B cell (primary cell): ENCODE data around the gene GRM8. TPM values are rescaled to one million over a fixed set of nuclear protein-coding genes. Genes with fewer than 3 reads are reported as not detected.

ENCODE experiments used
- ATAC-seq: fragments of 200-7000 bp; cut with Tn5 transposase; one replicate; pipeline ENCODE4 v1.10.0; 2021; ENCODE audit warnings: low read depth, mild to moderate bottlenecking, moderate number of reproducible peaks, moderate library complexity
- CTCF ChIA-PET: fragments of 350-600 bp; sonication (Branson Sonifier 250); formaldehyde crosslinking; loops from one replicate; lab custom pipeline; 2021; ENCODE audit warnings: antibody characterized with exemption, inconsistent platforms; lab: Charles Lee
- POLR2A ChIA-PET: fragments of 350-600 bp; sonication (Branson Sonifier 250); formaldehyde crosslinking; loops from one replicate; lab custom pipeline; 2021; ENCODE audit warnings: antibody characterized with exemption; lab: Charles Lee
- DNase-seq: peaks from one replicate; pipeline ENCODE4 v3.0.0; 2013
- H2AFZ ChIP-seq: 2 replicates; pipeline ENCODE4 v1.6.1; 2012; ENCODE audit warnings: mild to moderate bottlenecking, low read depth, low read length; ENCODE audit not compliant: insufficient read depth, poor library complexity, severe bottlenecking
- H3K27ac ChIP-seq, 2 donors: 1 replicate in 1 of 2; 2 replicates in 1 of 2; pipeline ENCODE4 v1.5.1; 2012 to 2013; ENCODE audit warnings: low read length in 2 of 2, mild to moderate bottlenecking in 2 of 2, moderate library complexity in 1 of 2
- H3K27me3 ChIP-seq, 4 experiments: fragments of 200-600 bp in 1 of 4; sonication (generic) in 1 of 4; replicated peaks in 1 of 4; 1 replicate in 2 of 4; 2 replicates in 2 of 4; pipeline versions ENCODE4 v1.6.1 to v1.7.0; 2013 to 2016; ENCODE audit warnings: low read length in 3 of 4, mild to moderate bottlenecking in 2 of 4, mixed read lengths in 1 of 4, moderate library complexity in 1 of 4; ENCODE audit not compliant: insufficient read depth in 4 of 4, control insufficient read depth in 3 of 4; ENCODE audit errors: control extremely low read depth in 1 of 4
- H3K36me3 ChIP-seq, 2 experiments: replicated peaks in 1 of 2; 1 replicate in 1 of 2; 2 replicates in 1 of 2; pipeline versions ENCODE4 v1.6.1 to v1.7.1; 2013; ENCODE audit warnings: low read length in 1 of 2; ENCODE audit not compliant: insufficient read depth in 2 of 2, control insufficient read depth in 1 of 2; ENCODE audit errors: control extremely low read depth in 1 of 2, extremely low read depth in 1 of 2
- H3K4me1 ChIP-seq, 2 donors: fragments of 200-600 bp in 1 of 2; sonication (generic) in 1 of 2; 1 replicate in 1 of 2; 2 replicates in 1 of 2; pipeline versions ENCODE4 v1.5.1 to v1.6.1; 2013 to 2017; ENCODE audit warnings: low read length in 2 of 2; ENCODE audit not compliant: control insufficient read depth in 2 of 2, insufficient read depth in 2 of 2
- H3K4me2 ChIP-seq: replicated peaks from 2 replicates; pipeline ENCODE3; 2012; ENCODE audit warnings: mild to moderate bottlenecking, low read depth, low read length; ENCODE audit not compliant: poor library complexity, severe bottlenecking
- H3K4me3 ChIP-seq, 5 experiments: fragments of 200-600 bp in 1 of 5; sonication (generic) in 1 of 5; 1 replicate in 3 of 5; 2 replicates in 2 of 5; pipeline versions ENCODE4 v1.5.1 to v1.7.0; 2011 to 2016; ENCODE audit warnings: low read length in 4 of 5, mild to moderate bottlenecking in 4 of 5, low read depth in 2 of 5, control low read depth in 1 of 5, moderate library complexity in 1 of 5; ENCODE audit not compliant: insufficient read depth in 1 of 5; ENCODE audit errors: control extremely low read depth in 1 of 5, extremely low read depth in 1 of 5
- H3K79me2 ChIP-seq: fragments of 200-600 bp; sonication (generic); one replicate; pipeline ENCODE4 v1.6.0; 2016; ENCODE audit warnings: low read length; ENCODE audit not compliant: control insufficient read depth, insufficient read depth
- H3K9ac ChIP-seq: fragments of 200-600 bp; sonication (generic); 2 replicates; pipeline ENCODE4 v1.6.1; 2017; ENCODE audit warnings: mild to moderate bottlenecking, low read length, moderate library complexity
- H3K9me3 ChIP-seq, 3 donors: one replicate each; pipeline versions ENCODE4 v1.6.1 to v1.7.1; 2013; ENCODE audit warnings: low read length in 2 of 3; ENCODE audit not compliant: control insufficient read depth in 2 of 3, insufficient read depth in 1 of 3; ENCODE audit errors: control extremely low read depth in 1 of 3
- H4K20me1 ChIP-seq: 2 replicates; pipeline ENCODE4 v1.6.0; 2012; ENCODE audit warnings: mild to moderate bottlenecking, low read length; ENCODE audit not compliant: insufficient read depth, control insufficient read depth, poor library complexity, severe bottlenecking
- H3K27ac Mint-ChIP-seq: one replicate; pipeline ENCODE4 v1.8.0; 2021; ENCODE audit warnings: mixed read lengths
- H3K27me3 Mint-ChIP-seq: one replicate; pipeline ENCODE4 v1.8.0; 2021; ENCODE audit warnings: mixed read lengths
- H3K4me1 Mint-ChIP-seq: one replicate; pipeline ENCODE4 v1.8.0; 2021; ENCODE audit warnings: mixed read lengths
- H3K4me3 Mint-ChIP-seq: one replicate; pipeline ENCODE4 v1.8.0; 2021; ENCODE audit warnings: mixed read lengths
- H3K9me3 Mint-ChIP-seq: one replicate; pipeline ENCODE4 v1.8.0; 2022; ENCODE audit warnings: mixed read lengths; ENCODE audit not compliant: insufficient read depth
- EZH2 ChIP-seq: IDR thresholded peaks from 2 replicates; pipeline ENCODE4 v1.6.1; 2012; ENCODE audit warnings: borderline replicate concordance, low read depth, mild to moderate bottlenecking, moderate library complexity, low read length; ENCODE audit not compliant: insufficient read depth, poor library complexity, severe bottlenecking
- WGBS: methylation state at CpG from one replicate; pipeline ENCODE4 v1.1.5; 2013; ENCODE audit warnings: missing lambda C conversion rate; ENCODE audit not compliant: insufficient coverage; 5-methylcytosine and 5-hydroxymethylcytosine counted together
- intact Hi-C: fragments of 100-400 bp; cut with micrococcal nuclease; formaldehyde crosslinking; loops from one replicate; pipeline ENCODE4 v1.10.0; 2022
- polyA plus RNA-seq: library from polyadenylated mRNA; depleted of rRNA; stranded (reverse); fragments of >200 nt; gene quantifications from 2 replicates; pipeline ENCODE4 v1.2.3, GENCODE V29; 2012
- total RNA-seq, 2 donors: library from RNA; stranded (reverse); fragments of 120-200 nt in 1 of 2; gene quantifications; 1 replicate in 1 of 2; 2 replicates in 1 of 2; pipeline versions ENCODE4 v1.2.3 to v1.2.4, GENCODE V29; 2013 to 2022
- TF ChIP-seq, protein P1 (sequence below): fragments of 200-600 bp; IDR thresholded peaks from one replicate; pipeline ENCODE4 v1.8.0; 2022; ENCODE audit warnings: antibody characterized with exemption, mild to moderate bottlenecking

Gene GRM8
- total and polyA plus RNA-seq, 2 donors (not counting 1 experiment from before 2014, with no cell fraction given): not detected

DNA sequence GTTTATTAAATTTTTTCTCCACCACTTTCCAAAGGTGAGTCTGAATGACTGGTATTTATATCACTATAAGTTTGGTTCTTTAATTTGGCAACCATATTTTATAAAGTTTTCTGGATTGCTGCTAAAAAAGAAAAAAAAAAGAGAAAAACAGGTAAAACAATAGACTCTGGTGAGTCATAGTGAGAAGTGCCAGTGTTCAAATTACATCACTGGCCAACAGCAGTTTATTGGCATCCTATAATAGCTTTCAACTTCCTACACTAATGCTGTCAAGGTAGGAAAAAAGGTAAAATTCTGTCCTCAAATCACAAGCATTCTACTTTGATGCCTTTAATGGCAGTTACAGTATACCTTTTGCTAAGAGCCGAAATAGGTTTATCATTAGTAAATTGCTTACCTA is 808.8 kb downstream of the GRM8 start:
- no peaks in the 10 kb centered on the region for H3K4me1 ChIP-seq
- no peaks in the 10 kb centered on the region for H4K20me1 ChIP-seq
- H3K27ac ChIP-seq: no peak overlapping the region
- H3K9ac ChIP-seq: no peak overlapping the region
- ATAC-seq: no peak
- POLR2A ChIA-PET: no interaction called here
- WGBS: no CpG with 5 or more reads among the region's 1 CpG
- H3K36me3 ChIP-seq: no peaks in the 10 kb centered on the region
- no peaks in the 10 kb centered on the region for H3K79me2 ChIP-seq
- H3K4me1 Mint-ChIP-seq: no peaks in the 10 kb centered on the region
- H2AFZ ChIP-seq: no peak overlapping the region
- intact Hi-C loops: no loop called here
- no peak for TF ChIP-seq EZH2
- TF ChIP-seq, protein P1, sequence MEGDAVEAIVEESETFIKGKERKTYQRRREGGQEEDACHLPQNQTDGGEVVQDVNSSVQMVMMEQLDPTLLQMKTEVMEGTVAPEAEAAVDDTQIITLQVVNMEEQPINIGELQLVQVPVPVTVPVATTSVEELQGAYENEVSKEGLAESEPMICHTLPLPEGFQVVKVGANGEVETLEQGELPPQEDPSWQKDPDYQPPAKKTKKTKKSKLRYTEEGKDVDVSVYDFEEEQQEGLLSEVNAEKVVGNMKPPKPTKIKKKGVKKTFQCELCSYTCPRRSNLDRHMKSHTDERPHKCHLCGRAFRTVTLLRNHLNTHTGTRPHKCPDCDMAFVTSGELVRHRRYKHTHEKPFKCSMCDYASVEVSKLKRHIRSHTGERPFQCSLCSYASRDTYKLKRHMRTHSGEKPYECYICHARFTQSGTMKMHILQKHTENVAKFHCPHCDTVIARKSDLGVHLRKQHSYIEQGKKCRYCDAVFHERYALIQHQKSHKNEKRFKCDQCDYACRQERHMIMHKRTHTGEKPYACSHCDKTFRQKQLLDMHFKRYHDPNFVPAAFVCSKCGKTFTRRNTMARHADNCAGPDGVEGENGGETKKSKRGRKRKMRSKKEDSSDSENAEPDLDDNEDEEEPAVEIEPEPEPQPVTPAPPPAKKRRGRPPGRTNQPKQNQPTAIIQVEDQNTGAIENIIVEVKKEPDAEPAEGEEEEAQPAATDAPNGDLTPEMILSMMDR: no peak
- no peaks in the 10 kb centered on the region for H3K9me3 Mint-ChIP-seq
- H3K4me3 Mint-ChIP-seq: no peak overlapping the region
- no peak overlapping the region for H3K4me3 ChIP-seq
- no peak for DNase-seq
- H3K27ac Mint-ChIP-seq: no peak overlapping the region
- no peaks in the 10 kb centered on the region for H3K9me3 ChIP-seq
- H3K4me2 ChIP-seq: no peak overlapping the region
- no peaks in the 10 kb centered on the region for H3K27me3 Mint-ChIP-seq
- CTCF ChIA-PET: no interaction called here
- H3K27me3 ChIP-seq: no peaks in the 10 kb centered on the region

DNA sequence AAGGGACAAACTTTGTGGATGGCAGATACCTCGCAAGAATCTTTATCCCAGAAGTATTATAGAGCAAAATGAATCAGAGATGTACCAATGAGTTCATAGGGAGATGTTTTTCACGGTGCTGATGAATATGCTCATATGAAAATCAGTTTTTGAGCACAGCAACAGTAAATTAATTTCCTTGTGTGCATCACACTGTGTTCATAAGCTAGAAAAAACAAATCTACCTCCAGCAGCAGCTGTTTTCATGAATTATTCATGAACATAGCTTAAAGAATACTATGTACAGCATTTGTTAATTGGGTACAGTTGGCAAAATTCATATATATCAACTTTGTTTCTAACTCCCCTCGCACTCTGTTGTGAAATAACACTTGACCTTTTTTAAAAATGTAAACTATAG is 809.8 kb downstream of the GRM8 start:
- Histone ChIP-seq H3K9ac (no peak overlapping the region), H3K27ac (no peak overlapping the region), H3K4me1 (no peaks in the 10 kb centered on the region), H3K4me2 (no peak overlapping the region), H3K9me3 (no peaks in the 10 kb centered on the region), H2AFZ (no peak overlapping the region), H4K20me1 (no peaks in the 10 kb centered on the region), H3K36me3 (no peaks in the 10 kb centered on the region), H3K79me2 (no peaks in the 10 kb centered on the region), H3K4me3 (no peak overlapping the region), H3K27me3 (no peaks in the 10 kb centered on the region)
- ChIA-PET POLR2A (no interaction called here), CTCF (no interaction called here)
- no CpG with 5 or more reads among the region's 3 CpGs for WGBS
- H3K4me3 Mint-ChIP-seq: no peak overlapping the region
- H3K27ac Mint-ChIP-seq: no peak overlapping the region
- no peaks in the 10 kb centered on the region for H3K27me3 Mint-ChIP-seq
- DNase-seq (no peak), ATAC-seq (no peak)
- H3K4me1 Mint-ChIP-seq: no peaks in the 10 kb centered on the region
- TF ChIP-seq EZH2: no peak
- TF ChIP-seq, protein P1: no peak
- no peaks in the 10 kb centered on the region for H3K9me3 Mint-ChIP-seq
- intact Hi-C loops: no loop called here
